ENCODE data around the gene DDX1.
"Not testable (repeated sequence)": the region's sequence is repeated elsewhere in the genome, so short reads cannot be mapped to it uniquely, and the experiment has no call there.

DDX1 gene

GRCh38 chr2:15666861-15667808, 75.5 kb downstream of the DDX1 start:
- DNase-seq: no peak

GRCh38 chr2:15667809-15668556, 76.3 kb downstream of the DDX1 start:
- peak; percentile 58 for DNase-seq

DNA sequence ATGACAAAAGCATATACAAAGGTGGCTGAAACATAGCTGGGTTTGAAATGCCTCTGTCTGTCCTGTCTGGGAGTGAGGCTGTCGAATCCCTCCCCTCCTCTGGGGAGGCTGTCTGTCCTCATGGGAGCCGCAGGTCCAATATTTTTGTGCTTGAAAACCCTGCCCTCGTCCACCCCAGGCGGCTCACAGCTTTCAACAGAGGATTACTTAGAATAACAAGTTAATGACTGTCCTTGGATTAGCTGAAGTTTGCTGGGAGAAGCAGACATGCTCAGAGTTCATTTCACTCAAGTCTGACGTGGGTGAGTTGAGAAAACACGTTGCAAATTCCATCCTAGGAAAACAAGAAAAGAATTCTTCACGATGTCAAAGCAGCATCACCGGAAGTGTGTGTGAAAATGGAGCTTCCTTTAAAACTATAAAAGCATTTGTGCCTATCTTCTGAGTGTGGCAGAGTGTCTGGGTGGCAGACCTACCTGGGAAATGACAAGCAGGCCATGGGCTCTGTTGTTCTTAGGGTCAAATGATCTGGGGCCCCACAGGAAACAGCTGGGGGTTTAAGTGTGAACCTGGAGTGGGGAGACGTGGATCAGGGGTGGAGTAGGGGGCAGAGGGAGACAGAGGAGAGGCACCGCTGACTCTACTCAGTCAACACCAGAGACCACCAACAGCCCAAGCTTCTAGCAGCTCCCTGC, 77.1 kb downstream of the DDX1 start:
- peak; percentile 13 for DNase-seq

- DNase-seq: no peak
Measured at GRCh38 chr2:15669375-15669910, 77.8 kb downstream of the DDX1 start.

GRCh38 chr2:15670469-15670868, 78.8 kb downstream of the DDX1 start:
- DNase-seq: no peak

DNA sequence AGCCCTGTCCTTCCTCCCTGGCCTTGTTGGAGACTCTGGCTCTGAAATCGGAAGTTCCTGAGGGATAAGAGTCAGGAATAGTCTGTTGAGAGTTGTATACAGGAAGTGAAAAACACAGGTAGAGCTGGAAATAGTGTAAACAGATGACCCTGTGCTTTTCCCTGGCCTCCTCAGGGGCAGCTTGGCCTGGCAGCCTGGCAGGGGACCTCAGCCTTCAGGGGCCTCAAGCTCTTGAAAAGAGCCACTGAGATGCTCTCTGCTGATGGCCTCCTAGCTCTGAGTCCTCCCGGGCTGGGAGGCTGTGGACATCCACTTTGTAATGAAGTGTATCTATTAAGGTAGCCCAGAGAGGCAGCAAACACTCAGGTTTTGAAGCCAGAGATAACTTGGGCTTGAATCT, 79.3 kb downstream of the DDX1 start:
- DNase-seq: no peak

GRCh38 chr2:15671409-15671808, 79.7 kb downstream of the DDX1 start:
- no peak for DNase-seq

- no peak for DNase-seq
Measured at GRCh38 chr2:15671842-15672815, 80.5 kb downstream of the DDX1 start.

DNA sequence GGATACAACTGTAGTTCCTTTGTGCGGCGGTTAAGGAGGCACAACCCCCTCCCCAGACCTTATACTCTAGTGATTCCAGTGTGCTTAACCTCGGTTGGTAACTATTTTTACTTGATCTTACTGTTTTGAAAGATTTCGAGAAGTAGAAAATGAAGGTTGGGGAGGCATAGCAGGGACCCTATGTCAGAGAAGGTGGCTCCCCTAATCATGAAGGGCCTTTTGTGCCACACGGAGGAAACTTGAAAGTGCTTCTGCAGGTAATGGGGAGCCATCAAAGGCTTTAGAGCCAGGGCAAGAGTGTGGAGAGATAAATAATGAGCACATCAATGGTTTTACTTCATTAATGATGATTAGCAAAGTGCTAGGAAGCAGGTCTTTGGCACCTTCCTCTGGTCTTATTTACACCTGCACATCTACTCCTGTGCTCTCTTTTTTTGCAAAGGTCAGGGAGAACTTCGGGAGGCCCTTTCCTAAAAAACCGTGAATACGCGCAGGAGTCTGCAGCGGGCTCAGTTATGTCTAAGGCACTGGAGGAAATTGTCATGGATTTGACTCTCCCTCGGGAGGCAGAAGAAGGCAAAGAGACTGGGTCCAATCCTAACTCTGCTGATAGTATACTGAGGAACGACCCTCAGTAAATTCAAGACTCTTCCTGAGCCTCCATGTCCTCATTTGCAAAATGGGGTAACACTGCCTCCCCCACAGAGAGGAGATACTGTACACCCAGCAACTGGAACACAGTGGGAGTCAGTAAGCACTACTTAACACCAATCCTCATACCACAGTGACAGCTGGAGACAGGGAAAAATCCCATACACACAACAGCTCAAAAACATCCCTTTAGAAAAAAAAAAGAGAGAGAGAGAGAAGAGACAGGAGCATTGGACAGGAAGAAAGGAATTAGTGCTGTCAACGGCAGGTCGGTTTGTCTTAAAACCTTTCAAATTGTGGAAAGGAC, 81.6 kb downstream of the DDX1 start:
- DNase-seq: no peak

DNA sequence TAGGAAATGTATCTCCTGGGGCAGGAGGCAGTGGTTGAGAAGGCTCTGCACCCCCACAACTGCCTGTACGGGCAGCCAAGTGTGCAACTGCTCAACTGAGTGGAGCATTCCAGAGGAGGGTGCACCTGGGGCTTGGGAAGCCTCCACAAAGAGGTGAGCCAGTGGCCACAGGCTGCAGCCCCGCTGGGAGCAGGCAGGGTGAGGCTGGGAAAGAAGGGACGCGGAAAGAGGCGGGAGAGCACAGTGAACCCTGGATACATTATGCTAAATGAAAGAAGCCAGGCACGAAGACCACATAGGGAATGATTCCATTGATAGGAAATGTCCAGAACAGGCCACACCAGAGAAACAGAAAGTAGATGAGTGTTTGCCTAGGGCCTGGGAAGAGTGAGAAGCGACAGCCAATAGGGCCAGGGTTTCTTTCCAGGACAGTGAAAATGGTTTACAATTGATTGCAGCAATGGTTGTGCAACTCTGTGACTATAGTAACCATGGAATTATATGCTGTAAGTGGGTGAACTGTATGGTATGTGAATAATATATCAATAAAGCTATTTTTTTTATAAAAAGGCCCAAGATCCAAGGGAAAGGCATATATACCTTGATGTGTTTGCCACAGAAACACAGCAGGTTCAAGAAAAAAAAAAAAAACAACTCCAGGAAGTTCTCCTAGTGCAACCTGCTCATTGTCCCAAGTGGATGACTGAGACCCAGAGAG, 82.4 kb downstream of the DDX1 start:
- DNase-seq: no peak

- DNase-seq: no peak
Measured at GRCh38 chr2:15674637-15675455, 83.2 kb downstream of the DDX1 start.

GRCh38 chr2:15675456-15676195, 84.0 kb downstream of the DDX1 start:
- no peak for DNase-seq

- no peak for DNase-seq
Measured at GRCh38 chr2:15677141-15677843, 85.6 kb downstream of the DDX1 start.

DNA sequence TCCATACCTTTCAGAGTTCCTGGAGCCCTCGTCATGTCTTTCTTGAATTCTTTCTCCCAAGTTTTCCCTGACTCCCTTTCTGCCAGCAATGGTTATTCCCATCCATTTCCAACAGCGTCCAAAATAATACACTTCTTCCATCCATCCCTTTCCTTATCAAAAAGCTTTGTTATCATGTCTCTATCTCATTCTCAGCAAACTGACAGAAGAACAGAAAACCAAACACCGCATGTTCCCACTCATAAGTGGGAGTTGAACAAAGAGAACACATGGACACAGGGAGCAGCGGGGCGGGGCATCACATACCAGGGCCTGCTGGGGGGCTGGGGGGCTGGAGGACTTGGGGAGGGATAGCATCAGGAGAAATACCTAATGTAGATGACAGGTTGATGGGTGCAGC, 86.7 kb downstream of the DDX1 start:
- no peak for DNase-seq

- DNase-seq: no peak
Measured at GRCh38 chr2:15678909-15679308, 87.2 kb downstream of the DDX1 start.

DNA sequence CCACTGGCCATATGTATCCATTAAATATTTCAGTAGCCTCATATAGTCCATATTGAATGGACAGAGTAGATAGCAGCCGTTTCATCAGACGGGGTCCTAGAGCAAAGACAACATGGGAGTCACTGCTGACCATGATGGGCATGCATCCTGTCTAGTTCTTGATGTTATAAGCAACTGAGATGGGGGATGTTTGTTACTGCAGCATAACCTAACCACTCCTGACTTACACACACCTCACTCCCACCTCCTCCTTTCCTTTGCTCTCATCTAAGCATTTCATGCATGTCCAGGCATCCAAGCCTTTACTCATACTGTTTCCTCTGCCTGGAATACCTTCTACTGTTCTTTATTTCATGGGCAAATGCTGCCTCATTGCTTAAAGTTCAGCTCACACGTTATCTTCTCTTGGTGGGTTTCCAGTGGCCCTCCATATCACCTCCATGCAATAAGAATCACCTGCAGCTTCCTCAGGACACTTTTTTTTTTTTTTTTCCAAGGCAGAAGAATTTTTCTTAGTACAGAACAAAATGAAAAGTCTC, 87.8 kb downstream of the DDX1 start:
- DNase-seq: no peak

GRCh38 chr2:15680132-15680531, 88.5 kb downstream of the DDX1 start:
- DNase-seq: not testable (repeated sequence)

Data from HCEC 1CT (cell line).